WTC11 (cell line): ENCODE data around the gene ESYT2.

Source experiments
- AR ChIP-seq: fragments of 250-450 bp; sonication (Bioruptor Pico); IDR thresholded peaks from 2 replicates; pipeline ENCODE4 v1.9.0; 2021; ENCODE audit warnings: mild to moderate bottlenecking
- CTCF ChIP-seq: fragments of 200-600 bp; IDR thresholded peaks from 2 replicates; pipeline ENCODE4 v1.8.0; 2022; ENCODE audit warnings: antibody characterized with exemption
- MLX ChIP-seq: sonication (generic); formaldehyde crosslinking; IDR thresholded peaks from 2 replicates; pipeline ENCODE4 v1.8.1; 2023; ENCODE audit warnings: mild to moderate bottlenecking, missing genetic modification reagents, moderate library complexity
- PREB ChIP-seq: sonication (generic); formaldehyde crosslinking; IDR thresholded peaks from 2 replicates; pipeline ENCODE4 v1.8.1; 2022; ENCODE audit warnings: mild to moderate bottlenecking, missing genetic modification reagents, moderate library complexity, borderline replicate concordance

- TF ChIP-seq PREB: no peak
- TF ChIP-seq AR (CRISPR knock-in tag): no peak
- TF ChIP-seq MLX (CRISPR knock-in tag): no peak
- no peak for TF ChIP-seq CTCF
Measured at GRCh38 chr7:158759749-158760444, 69.4 kb downstream of the ESYT2 start.
